Measurements from ENCODE around the gene SLC45A1. TPM values are rescaled to one million over a fixed set of nuclear protein-coding genes. Genes with fewer than 3 reads are reported as not detected.

SLC45A1 gene
- total and polyA plus RNA-seq, 9 of the 15 experiments (the other 6 are each of a cell fraction or from before 2014, with no cell fraction given): not detected

- Histone ChIP-seq H3K4me3 (no peak overlapping the region), H3K27me3 (ENCODE audit: control insufficient read depth in 2 of 2, insufficient read depth in 2 of 2, low read length in 2 of 2) (no peaks in the 10 kb centered on the region; a peak in 1 of 5 replicates), H3K9me3 (replicated peaks; ENCODE audit: control insufficient read depth, insufficient read depth, low read depth, low read length) (no peaks in the 10 kb centered on the region), H3K9me1 (ENCODE audit: control insufficient read depth, insufficient read depth, low read length) (no peaks in the 10 kb centered on the region), H3K36me3 (ENCODE audit: control insufficient read depth, insufficient read depth, low read length) (peaks cover 76% of the 10 kb centered on the region; the same call in 2 of the 3 replicates), H3K79me2 (ENCODE audit: control insufficient read depth, insufficient read depth, low read length) (no peaks in the 10 kb centered on the region), H3K4me2 (ENCODE audit: insufficient read depth, low read length) (no peak overlapping the region), H2AFZ (ENCODE audit: low read depth, low read length) (no peak overlapping the region), H4K20me1 (replicated peaks; ENCODE audit: control insufficient read depth, insufficient read depth, low read length) (no peaks in the 10 kb centered on the region), H3K9ac (ENCODE audit: insufficient read depth in 1 of 2, low read depth in 2 of 2, low read length in 2 of 2) (no peak overlapping the region; a peak in 1 of 4 replicates), H3K4me1 (replicated peaks in 1 of 2; ENCODE audit: control insufficient read depth in 2 of 2, insufficient read depth in 2 of 2, low read length in 2 of 2) (peaks cover 0 to 26% of the 10 kb centered on the region in 2 experiments; a peak in 1 of 5 replicates), H3K27ac (ENCODE audit: extremely low read depth, low read depth, low read length) (no peak overlapping the region)
- WGBS (ENCODE audit: insufficient coverage, low coverage, missing lambda C conversion rate): 95% methylated on average over 15 of the region's 26 CpGs
- no peak for ATAC-seq
- peak; percentile 93 for TF ChIP-seq RBM22 (IDR thresholded peaks at IDR 0.05; ENCODE audit: low read depth, low read length, poor library complexity, severe bottlenecking)
- TF ChIP-seq GTF2F1 (IDR thresholded peaks at IDR 0.05; ENCODE audit: low read depth, low read length): no peak
- in situ Hi-C loops (cut with MboI) (no loop called here), intact Hi-C loops (cut with micrococcal nuclease) (no loop called here)
- FAIRE-seq: no peak
- ChIA-PET CTCF (ENCODE audit: low intra/inter-chr PET ratio) (no interaction called here), POLR2A (interaction anchor here (0.6 kb wide), 1 partner anchor 399 kb away, joined by 4 read pairs; no protein-coding TSS in a partner anchor)
- no peak for DNase-seq (ENCODE audit: extremely low read depth in 1 of 4, low spot score in 3 of 4)
- no TSS peak for BruUV-seq (replicated peaks)
Measured at GRCh38 chr1:8360493-8361197, 42.7 kb downstream of the SLC45A1 start.

DNA sequence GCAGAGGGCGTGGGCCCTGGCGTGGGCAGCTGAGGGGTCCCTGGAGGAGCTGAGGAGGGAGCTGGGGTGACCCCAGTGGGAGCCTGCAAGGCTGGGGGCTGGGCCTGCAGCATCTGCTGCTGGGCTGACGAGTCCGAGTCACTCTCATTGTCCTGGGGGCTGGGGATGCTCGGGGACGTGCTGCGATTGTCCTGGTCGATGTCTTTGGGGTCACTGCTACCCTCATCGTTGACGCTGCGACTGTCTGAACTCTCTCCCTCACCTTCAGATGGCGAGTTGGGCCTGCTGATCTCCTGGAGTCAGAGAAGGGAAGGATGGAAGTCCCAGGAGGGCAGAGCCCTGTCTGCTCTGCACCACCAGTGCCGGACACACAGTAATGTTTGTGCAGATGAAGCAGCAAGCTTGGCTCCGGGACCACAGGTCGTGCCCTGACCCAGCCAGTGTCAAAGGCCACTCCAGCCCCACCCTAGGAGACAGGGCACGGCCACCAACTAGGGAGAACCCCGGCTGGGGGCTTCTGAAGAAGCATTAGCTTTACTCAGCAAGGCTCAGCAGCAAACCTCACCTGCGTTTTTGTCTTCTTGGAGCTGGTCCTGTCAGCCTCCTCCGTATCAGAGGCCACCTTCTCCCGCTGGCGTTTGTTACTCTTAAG is 43.4 kb downstream of the SLC45A1 start:
- H3K36me3 ChIP-seq (ENCODE audit: control insufficient read depth, insufficient read depth, low read length): peaks cover 73% of the 10 kb centered on the region; the same call in 2 of the 3 replicates
- CTCF ChIA-PET (ENCODE audit: low intra/inter-chr PET ratio): no interaction called here
- WGBS (ENCODE audit: insufficient coverage, low coverage, missing lambda C conversion rate): 79% methylated on average over 16 of the region's 21 CpGs
- POLR2A ChIA-PET: interaction anchor here (0.6 kb wide), 1 partner anchor 400 kb away, joined by 4 read pairs; no protein-coding TSS in a partner anchor
- H3K79me2 ChIP-seq (ENCODE audit: control insufficient read depth, insufficient read depth, low read length): no peaks in the 10 kb centered on the region
- BruUV-seq (replicated peaks): TSS peak; percentile 29
- no peak overlapping the region for H3K4me2 ChIP-seq (ENCODE audit: insufficient read depth, low read length)
- H3K27ac ChIP-seq (ENCODE audit: extremely low read depth, low read depth, low read length): no peak overlapping the region
- H3K4me3 ChIP-seq: no peak overlapping the region
- in situ Hi-C loops (cut with MboI) (no loop called here), intact Hi-C loops (cut with micrococcal nuclease) (no loop called here)
- H3K4me1 ChIP-seq (replicated peaks in 1 of 2; ENCODE audit: control insufficient read depth in 2 of 2, insufficient read depth in 2 of 2, low read length in 2 of 2): peaks cover 0 to 28% of the 10 kb centered on the region in 2 experiments; a peak in 1 of 5 replicates
- ATAC-seq (no peak), DNase-seq (ENCODE audit: extremely low read depth in 1 of 4, low spot score in 3 of 4) (no peak), FAIRE-seq (no peak)
- no peaks in the 10 kb centered on the region; a peak in 1 of 5 replicates for H3K27me3 ChIP-seq (ENCODE audit: control insufficient read depth in 2 of 2, insufficient read depth in 2 of 2, low read length in 2 of 2)
- no peaks in the 10 kb centered on the region for H3K9me1 ChIP-seq (ENCODE audit: control insufficient read depth, insufficient read depth, low read length)
- no peak overlapping the region for H2AFZ ChIP-seq (ENCODE audit: low read depth, low read length)
- no peaks in the 10 kb centered on the region for H4K20me1 ChIP-seq (replicated peaks; ENCODE audit: control insufficient read depth, insufficient read depth, low read length)
- H3K9ac ChIP-seq (ENCODE audit: insufficient read depth in 1 of 2, low read depth in 2 of 2, low read length in 2 of 2): peak overlapping the region in 1 of 2 experiments; percentile 17; a peak in 1 of 4 replicates
- no peaks in the 10 kb centered on the region for H3K9me3 ChIP-seq (replicated peaks; ENCODE audit: control insufficient read depth, insufficient read depth, low read depth, low read length)
- TF ChIP-seq CCAR2 (IDR thresholded peaks at IDR 0.05; ENCODE audit: low read depth, low read length) (no peak), ZNF431 (CRISPR knock-in tag; IDR thresholded peaks at IDR 0.05) (no peak), BACH1 (tag; IDR thresholded peaks at IDR 0.05) (no peak), RBM22 (IDR thresholded peaks at IDR 0.05; ENCODE audit: low read depth, low read length, poor library complexity, severe bottlenecking) (peak; percentile 61), ZZZ3 (IDR thresholded peaks at IDR 0.05) (no peak)

All from K562 (cell line).